ENCODE results near the gene ARHGAP15. TPM values are rescaled to one million over a fixed set of nuclear protein-coding genes. Genes with fewer than 3 reads are reported as not detected.

Gene ARHGAP15
- polyA plus RNA-seq, 1 donor from 2014 or later: 0.30 TPM

GRCh38 chr2:143521396-143521795 is 392.2 kb downstream of the ARHGAP15 start:
- H4K20me1 ChIP-seq (ENCODE audit: insufficient read depth): no peaks in the 10 kb centered on the region
- H3K79me2 ChIP-seq (replicated peaks; ENCODE audit: insufficient read depth, low read length): no peaks in the 10 kb centered on the region
- H3K9me3 ChIP-seq (ENCODE audit: low read length): no peaks in the 10 kb centered on the region
- no peak overlapping the region for H2AFZ ChIP-seq (ENCODE audit: low read depth, low read length)
- H3K27ac ChIP-seq (ENCODE audit: low read length): no peak overlapping the region
- H3F3A ChIP-seq (ENCODE audit: insufficient read depth, low read length, poor library complexity, severe bottlenecking): no peaks in the 10 kb centered on the region
- H3K4me2 ChIP-seq (ENCODE audit: low read length): no peak overlapping the region
- H3K9ac ChIP-seq (ENCODE audit: low read length): no peak overlapping the region
- TF ChIP-seq RAD21 (conservative IDR thresholded peaks at IDR 0.05): no peak
- TF ChIP-seq REST (IDR thresholded peaks at IDR 0.05; ENCODE audit: borderline replicate concordance): no peak
- TF ChIP-seq MXI1 (conservative IDR thresholded peaks at IDR 0.05; ENCODE audit: poor library complexity, severe bottlenecking): no peak
- TF ChIP-seq SMC3 (conservative IDR thresholded peaks at IDR 0.05; ENCODE audit: poor library complexity): no peak
- TF ChIP-seq POLR2AphosphoS5 (IDR thresholded peaks at IDR 0.05): no peak
- TF ChIP-seq TAF1 (IDR thresholded peaks at IDR 0.05; ENCODE audit: low read depth): no peak
- no peak for TF ChIP-seq CTCF (IDR thresholded peaks at IDR 0.05; ENCODE audit: poor library complexity, severe bottlenecking)
- TF ChIP-seq EZH2 (IDR thresholded peaks at IDR 0.05; ENCODE audit: borderline replicate concordance, insufficient read depth, low read length, poor library complexity, severe bottlenecking): no peak
- no peaks in the 10 kb centered on the region for H3K27me3 ChIP-seq (ENCODE audit: insufficient read depth, low read depth, low read length)
- no peaks in the 10 kb centered on the region for H3K9me2 ChIP-seq (ENCODE audit: insufficient read depth, low read length)
- H3K36me3 ChIP-seq (ENCODE audit: insufficient read depth, low read length): no peaks in the 10 kb centered on the region
- no peak overlapping the region for H3K4me3 ChIP-seq (ENCODE audit: low read length)

GRCh38 chr2:143522699-143523098 is 393.5 kb downstream of the ARHGAP15 start:
- no peak overlapping the region for H3K27ac ChIP-seq (ENCODE audit: low read length)
- no peaks in the 10 kb centered on the region for H3K79me2 ChIP-seq (replicated peaks; ENCODE audit: insufficient read depth, low read length)
- H3K27me3 ChIP-seq (ENCODE audit: insufficient read depth, low read depth, low read length): no peaks in the 10 kb centered on the region
- no peak overlapping the region for H3K9ac ChIP-seq (ENCODE audit: low read length)
- H3K36me3 ChIP-seq (ENCODE audit: insufficient read depth, low read length): no peaks in the 10 kb centered on the region
- H4K20me1 ChIP-seq (ENCODE audit: insufficient read depth): no peaks in the 10 kb centered on the region
- H3K9me2 ChIP-seq (ENCODE audit: insufficient read depth, low read length): no peaks in the 10 kb centered on the region
- H3K4me2 ChIP-seq (ENCODE audit: low read length): no peak overlapping the region
- H2AFZ ChIP-seq (ENCODE audit: low read depth, low read length): no peak overlapping the region
- H3K4me3 ChIP-seq (ENCODE audit: low read length): no peak overlapping the region
- no peak for TF ChIP-seq SMC3 (conservative IDR thresholded peaks at IDR 0.05; ENCODE audit: poor library complexity)
- no peak for TF ChIP-seq REST (IDR thresholded peaks at IDR 0.05; ENCODE audit: borderline replicate concordance)
- no peak for TF ChIP-seq POLR2AphosphoS5 (IDR thresholded peaks at IDR 0.05)
- TF ChIP-seq RAD21 (conservative IDR thresholded peaks at IDR 0.05): no peak
- TF ChIP-seq EZH2 (IDR thresholded peaks at IDR 0.05; ENCODE audit: borderline replicate concordance, insufficient read depth, low read length, poor library complexity, severe bottlenecking): no peak
- TF ChIP-seq MXI1 (conservative IDR thresholded peaks at IDR 0.05; ENCODE audit: poor library complexity, severe bottlenecking): no peak
- no peak for TF ChIP-seq CTCF (IDR thresholded peaks at IDR 0.05; ENCODE audit: poor library complexity, severe bottlenecking)
- no peak for TF ChIP-seq EP300 (conservative IDR thresholded peaks at IDR 0.05; ENCODE audit: poor library complexity, severe bottlenecking)
- no peak for TF ChIP-seq TAF1 (IDR thresholded peaks at IDR 0.05; ENCODE audit: low read depth)
- no peaks in the 10 kb centered on the region for H3F3A ChIP-seq (ENCODE audit: insufficient read depth, low read length, poor library complexity, severe bottlenecking)
- H3K9me3 ChIP-seq (ENCODE audit: low read length): no peaks in the 10 kb centered on the region
